Stomach (tissue), 4 donors: Measurements from ENCODE around the gene DOC2B.

ENCODE experiments used
- CTCF ChIP-seq, 7 experiments: fragments of 450-650 bp in 4 of 7; fragments of 200-600 bp in 3 of 7; sonication (generic) in 3 of 7; IDR thresholded peaks; one replicate each; pipeline ENCODE4 v1.5.1; 2016 to 2019; ENCODE audit warnings: antibody characterized with exemption in 7 of 7, control low read depth in 2 of 7, mild to moderate bottlenecking in 1 of 7
- POLR2A ChIP-seq, 4 donors: fragments of 450-650 bp; IDR thresholded peaks; one replicate each; pipeline ENCODE4 v1.6.1; 2016; ENCODE audit warnings: antibody characterized with exemption in 4 of 4, control low read depth in 2 of 4, mild to moderate bottlenecking in 1 of 4, moderate library complexity in 1 of 4

DNA sequence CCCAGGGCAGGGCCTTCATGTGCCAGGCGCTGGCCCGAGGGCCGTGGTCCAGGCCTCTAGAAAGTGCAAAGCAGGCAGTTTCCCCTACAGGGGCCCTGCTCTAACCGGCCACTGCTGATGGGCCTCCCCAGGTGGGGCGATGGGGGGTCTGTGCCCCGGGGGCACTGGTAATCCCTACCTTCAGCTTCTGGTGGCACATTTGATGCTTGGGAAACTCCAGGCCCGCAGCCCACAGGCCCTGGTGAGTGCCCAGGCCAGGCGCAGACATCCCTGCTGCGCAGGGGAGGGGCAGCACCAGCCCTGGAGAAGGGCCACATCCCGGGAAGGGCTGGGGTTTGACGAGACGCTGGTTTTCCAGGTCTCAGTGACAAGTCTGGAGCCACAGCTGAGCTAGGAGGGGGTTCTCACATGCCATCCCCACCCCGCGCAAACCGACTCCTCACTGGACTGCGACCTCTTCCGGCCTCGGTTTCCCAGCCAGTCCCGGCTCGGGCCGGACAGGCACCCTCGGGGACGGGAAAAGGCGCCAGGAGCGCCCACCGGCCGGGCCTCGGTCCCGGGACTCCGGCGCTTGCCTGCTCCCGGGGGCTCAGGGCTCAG, 1.6 kb downstream of the DOC2B start:
- TF ChIP-seq POLR2A (IDR thresholded peaks at IDR 0.05) (no peak), CTCF (IDR thresholded peaks at IDR 0.05) (no peak)
